Cardiac septum (tissue), 1 donor: ENCODE measurements around the gene C4A. TPM values are rescaled to one million over a fixed set of nuclear protein-coding genes. Genes with fewer than 3 reads are reported as not detected.

Source experiments
- DNase-seq: peaks from one replicate; pipeline ENCODE4 v3.0.0-alpha.2; 2020; ENCODE audit warnings: low spot score
- intact Hi-C: fragments of 100-400 bp; cut with DNase I; formaldehyde crosslinking; loops from one replicate; pipeline ENCODE4 v1.14.0; 2022
- total RNA-seq: library from RNA; stranded (reverse); fragmentation: NEBNext Ultra II Directional; extraction: Animal tissue kit (Norgen Biotek cat#: 25700); gene quantifications from one replicate; pipeline ENCODE4 v1.2.1, GENCODE V29; 2021
- donor health status: DM: no; HTN: no; CAD: no.

The C4A gene
- total RNA-seq, 1 donor from 2014 or later = 131 TPM

GRCh38 chr6:31956796-31957195 is 25.1 kb upstream of the C4A start:
- intact Hi-C loops = loop anchor here (10.0 kb wide), 1 partner anchor 412 kb away; the partner anchor contains the start of genes ATP6V1G2, DDX39B and NFKBIL1
- DNase-seq = no peak

- no peak for DNase-seq
- intact Hi-C loops = loop anchor here (10.0 kb wide), 1 partner anchor 414 kb away; the partner anchor contains the start of genes ATP6V1G2, DDX39B and NFKBIL1
Observed at GRCh38 chr6:31958412-31958740, 23.5 kb upstream of the C4A start.

GRCh38 chr6:31958741-31959739 is 22.8 kb upstream of the C4A start, which contains the start of the genes NELFE and SKIC2:
Gene NELFE, minus strand, starts transcription at chr6:31958971. Its CDS starts 525 bp downstream, at chr6:31958446.
Gene SKIC2, plus strand, starts transcription at chr6:31959175. Its CDS starts 18 bp downstream, at chr6:31959193.
- DNase-seq = peak; percentile 100
- intact Hi-C loops = loop anchor here (1.0 to 10.0 kb wide), 2 partner anchors 13 to 414 kb away; partner anchors contain the start of genes ATP6V1G2, DDX39B, DXO and NFKBIL1

GRCh38 chr6:31961616-31962015 is 20.2 kb upstream of the C4A start:
- no peak for DNase-seq
- intact Hi-C loops = no loop called here

GRCh38 chr6:31963921-31964320 is 17.9 kb upstream of the C4A start:
- intact Hi-C loops = no loop called here
- DNase-seq = no peak

- no peak for DNase-seq
- intact Hi-C loops = no loop called here
Observed at GRCh38 chr6:31965700-31966099, 16.2 kb upstream of the C4A start.

GRCh38 chr6:31966506-31966905 is 15.4 kb upstream of the C4A start:
- DNase-seq = no peak
- intact Hi-C loops = no loop called here

GRCh38 chr6:31966997-31967925 is 14.6 kb upstream of the C4A start:
- DNase-seq = no peak
- intact Hi-C loops = no loop called here

- intact Hi-C loops = no loop called here
- no peak for DNase-seq
Observed at GRCh38 chr6:31967926-31968320, 13.9 kb upstream of the C4A start.

GRCh38 chr6:31968326-31968725 is 13.5 kb upstream of the C4A start:
- no peak for DNase-seq
- intact Hi-C loops = no loop called here

- intact Hi-C loops = no loop called here
- no peak for DNase-seq
Observed at GRCh38 chr6:31968791-31969711, 12.8 kb upstream of the C4A start.

- no peak for DNase-seq
- intact Hi-C loops = no loop called here
Observed at GRCh38 chr6:31969712-31970603, 11.9 kb upstream of the C4A start.

GRCh38 chr6:31970604-31971271 is 11.1 kb upstream of the C4A start:
- no peak for DNase-seq
- intact Hi-C loops = no loop called here

- intact Hi-C loops = no loop called here
- no peak for DNase-seq
Observed at GRCh38 chr6:31971279-31971992, 10.4 kb upstream of the C4A start.

GRCh38 chr6:31971993-31972708 is 9.7 kb upstream of the C4A start, which contains the start of gene DXO:
Gene DXO, minus strand, starts transcription at chr6:31972138. Its CDS starts 463 bp downstream, at chr6:31971675.
- peak; percentile 97 for DNase-seq
- intact Hi-C loops = loop anchor here (1.0 kb wide), 1 partner anchor 13 kb away; the partner anchor contains the start of gene SKIC2
